ENCODE data around the gene HDLBP. TPM values are rescaled to one million over a fixed set of nuclear protein-coding genes. Genes with fewer than 3 reads are reported as not detected.

The HDLBP gene
- total RNA-seq, 2 experiments from 2014 or later = 170 to 176 TPM

GRCh38 chr2:241291977-241292376 lies 23.5 kb downstream of the HDLBP start:
- no peak for DNase-seq (ENCODE audit: low spot score)
- intact Hi-C loops (cut with micrococcal nuclease; ENCODE audit: unreplicated experiment) = no loop called here
- no peaks in the 10 kb centered on the region for H3K9me2 ChIP-seq (ENCODE audit: insufficient read depth, low read length)
- H3K79me2 ChIP-seq (ENCODE audit: insufficient read depth, low read depth, low read length) = peaks cover 71% of the 10 kb centered on the region
- CTCF ChIA-PET (ENCODE audit: unreplicated experiment) = interaction anchor here (0.6 kb wide), 1 partner anchor 207 kb away, joined by 6 read pairs; no protein-coding TSS in a partner anchor
- POLR2A ChIA-PET = interaction anchor here (0.6 to 1.6 kb wide), 7 partner anchors 11 to 140 kb away, joined by 3 to 5 read pairs (median 3); no protein-coding TSS in a partner anchor
- no TSS peak for BruUV-seq (replicated peaks)
- H3K4me3 ChIP-seq (ENCODE audit: low read depth, low read length, poor library complexity, severe bottlenecking) = no peak overlapping the region
- no peak overlapping the region for H3K27ac ChIP-seq (ENCODE audit: low read depth, low read length, poor library complexity, severe bottlenecking)
- no peak overlapping the region for H3K4me2 ChIP-seq (ENCODE audit: low read length)
- no peaks in the 10 kb centered on the region for H3K9me3 ChIP-seq (ENCODE audit: low read length)
- peaks cover 9% of the 10 kb centered on the region; the same call in 1 of the 2 replicates for H4K20me1 ChIP-seq (ENCODE audit: insufficient read depth, low read length)
- TF ChIP-seq CTCF (conservative IDR thresholded peaks at IDR 0.05; ENCODE audit: low read length) (no peak), EZH2phosphoT487 (IDR thresholded peaks at IDR 0.05; ENCODE audit: borderline replicate concordance, low read depth, low read length) (no peak)
- no peak overlapping the region for H2AFZ ChIP-seq (ENCODE audit: low read length)
- H3K4me1 ChIP-seq (ENCODE audit: insufficient read depth, low read length, poor library complexity, severe bottlenecking) = peaks cover 25% of the 10 kb centered on the region
- peaks cover 30% of the 10 kb centered on the region for H3K36me3 ChIP-seq (ENCODE audit: insufficient read depth, low read length)

DNA sequence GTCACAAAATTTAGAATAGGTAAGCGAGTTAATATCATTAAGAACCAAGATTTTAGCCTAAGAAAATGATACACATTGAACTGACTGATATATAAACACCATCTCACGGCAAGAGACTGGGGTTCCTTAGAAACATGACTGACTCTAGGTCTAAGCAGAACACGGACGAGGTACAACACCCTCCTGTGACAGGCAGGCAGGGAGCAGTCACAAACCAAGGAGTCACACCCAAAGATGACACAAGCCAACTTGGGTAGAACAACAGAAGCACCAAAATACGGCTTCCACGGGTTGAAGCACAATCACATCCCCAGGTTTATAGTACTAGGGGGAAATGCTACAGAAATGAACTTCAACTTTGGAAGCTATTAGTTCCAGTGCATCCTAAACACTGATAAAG lies 24.3 kb downstream of the HDLBP start:
- ChIA-PET POLR2A (interaction anchor here (0.6 to 2.4 kb wide), 3 partner anchors 23 to 233 kb away, joined by 4 to 7 read pairs (median 4); no protein-coding TSS in a partner anchor), CTCF (ENCODE audit: unreplicated experiment) (no interaction called here)
- Histone ChIP-seq H3K4me3 (ENCODE audit: low read depth, low read length, poor library complexity, severe bottlenecking) (no peak overlapping the region), H2AFZ (ENCODE audit: low read length) (no peak overlapping the region), H3K9me2 (ENCODE audit: insufficient read depth, low read length) (no peaks in the 10 kb centered on the region), H3K9me3 (ENCODE audit: low read length) (no peaks in the 10 kb centered on the region), H3K4me1 (ENCODE audit: insufficient read depth, low read length, poor library complexity, severe bottlenecking) (peaks cover 18% of the 10 kb centered on the region), H3K36me3 (ENCODE audit: insufficient read depth, low read length) (peaks cover 25% of the 10 kb centered on the region), H3K4me2 (ENCODE audit: low read length) (no peak overlapping the region), H4K20me1 (ENCODE audit: insufficient read depth, low read length) (peaks cover 4% of the 10 kb centered on the region; the same call in 1 of the 2 replicates), H3K27ac (ENCODE audit: low read depth, low read length, poor library complexity, severe bottlenecking) (no peak overlapping the region), H3K79me2 (ENCODE audit: insufficient read depth, low read depth, low read length) (peaks cover 63% of the 10 kb centered on the region)
- TF ChIP-seq EZH2phosphoT487 (IDR thresholded peaks at IDR 0.05; ENCODE audit: borderline replicate concordance, low read depth, low read length) = no peak
- TF ChIP-seq CTCF (conservative IDR thresholded peaks at IDR 0.05; ENCODE audit: low read length) = no peak
- no TSS peak for BruUV-seq (replicated peaks)
- no peak for DNase-seq (ENCODE audit: low spot score)
- intact Hi-C loops (cut with micrococcal nuclease; ENCODE audit: unreplicated experiment) = no loop called here

DNA sequence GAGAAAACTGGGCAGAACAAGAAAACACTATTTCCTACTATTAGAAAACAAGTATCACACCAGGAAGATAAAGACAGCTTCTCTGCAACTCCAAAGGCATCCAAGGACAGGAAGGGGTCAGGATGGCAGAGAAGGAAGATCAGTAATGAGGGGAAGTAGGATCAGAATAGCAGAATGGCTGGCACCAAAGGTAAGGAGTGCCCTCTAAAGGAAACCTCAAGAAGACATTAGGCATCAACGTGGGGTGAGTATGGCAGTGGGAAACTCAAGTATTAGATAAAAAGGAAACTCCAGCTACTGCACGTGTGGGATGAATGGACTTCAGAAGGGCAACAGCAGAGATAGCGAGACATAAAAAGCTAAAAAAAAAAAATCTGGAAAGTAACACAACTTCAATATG lies 25.9 kb downstream of the HDLBP start:
- POLR2A ChIA-PET = interaction anchor here (0.7 to 2.4 kb wide), 5 partner anchors 13 to 303 kb away, joined by 3 to 7 read pairs (median 4); no protein-coding TSS in a partner anchor
- no peak overlapping the region for H3K27ac ChIP-seq (ENCODE audit: low read depth, low read length, poor library complexity, severe bottlenecking)
- no peak overlapping the region for H3K4me3 ChIP-seq (ENCODE audit: low read depth, low read length, poor library complexity, severe bottlenecking)
- H3K4me2 ChIP-seq (ENCODE audit: low read length) = no peak overlapping the region
- TF ChIP-seq EZH2phosphoT487 (IDR thresholded peaks at IDR 0.05; ENCODE audit: borderline replicate concordance, low read depth, low read length) (no peak), CTCF (conservative IDR thresholded peaks at IDR 0.05; ENCODE audit: low read length) (peak; percentile 27; the same call in 1 of the 2 replicates)
- no peaks in the 10 kb centered on the region for H3K9me3 ChIP-seq (ENCODE audit: low read length)
- peaks cover 4% of the 10 kb centered on the region; the same call in 1 of the 2 replicates for H4K20me1 ChIP-seq (ENCODE audit: insufficient read depth, low read length)
- DNase-seq (ENCODE audit: low spot score) = no peak
- H3K36me3 ChIP-seq (ENCODE audit: insufficient read depth, low read length) = peaks cover 32% of the 10 kb centered on the region
- CTCF ChIA-PET (ENCODE audit: unreplicated experiment) = no interaction called here
- no peaks in the 10 kb centered on the region for H3K9me2 ChIP-seq (ENCODE audit: insufficient read depth, low read length)
- no peak overlapping the region for H2AFZ ChIP-seq (ENCODE audit: low read length)
- peaks cover 18% of the 10 kb centered on the region for H3K4me1 ChIP-seq (ENCODE audit: insufficient read depth, low read length, poor library complexity, severe bottlenecking)
- BruUV-seq (replicated peaks) = no TSS peak
- intact Hi-C loops (cut with micrococcal nuclease; ENCODE audit: unreplicated experiment) = no loop called here
- H3K79me2 ChIP-seq (ENCODE audit: insufficient read depth, low read depth, low read length) = peaks cover 51% of the 10 kb centered on the region
